ENCODE results near the gene KAT2B. TPM values are rescaled to one million over a fixed set of nuclear protein-coding genes. Genes with fewer than 3 reads are reported as not detected.

The KAT2B gene
- total RNA-seq, result 15.7 and 18.2 TPM in 2 replicates

DNA sequence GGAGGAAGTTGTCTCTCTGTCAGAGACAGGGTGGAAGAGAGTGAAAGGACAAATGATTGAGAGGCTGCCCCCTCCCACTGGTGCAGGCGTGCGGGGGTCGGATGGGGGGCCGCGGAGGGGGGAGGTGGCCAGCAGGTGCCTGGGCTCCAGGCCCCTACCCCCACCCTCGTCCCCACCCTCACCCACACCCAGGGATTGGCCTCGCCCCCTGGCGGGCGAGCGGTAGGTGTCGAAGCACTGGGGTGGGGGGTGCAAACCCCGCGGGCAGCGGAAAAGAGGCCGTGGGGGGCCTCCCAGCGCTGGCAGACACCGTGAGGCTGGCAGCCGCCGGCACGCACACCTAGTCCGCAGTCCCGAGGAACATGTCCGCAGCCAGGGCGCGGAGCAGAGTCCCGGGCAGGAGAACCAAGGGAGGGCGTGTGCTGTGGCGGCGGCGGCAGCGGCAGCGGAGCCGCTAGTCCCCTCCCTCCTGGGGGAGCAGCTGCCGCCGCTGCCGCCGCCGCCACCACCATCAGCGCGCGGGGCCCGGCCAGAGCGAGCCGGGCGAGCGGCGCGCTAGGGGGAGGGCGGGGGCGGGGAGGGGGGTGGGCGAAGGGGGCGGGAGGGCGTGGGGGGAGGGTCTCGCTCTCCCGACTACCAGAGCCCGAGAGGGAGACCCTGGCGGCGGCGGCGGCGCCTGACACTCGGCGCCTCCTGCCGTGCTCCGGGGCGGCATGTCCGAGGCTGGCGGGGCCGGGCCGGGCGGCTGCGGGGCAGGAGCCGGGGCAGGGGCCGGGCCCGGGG lies at the start of gene KAT2B:
KAT2B (plus strand) TSS at position 682 of the 783 bp plus-strand sequence; CDS start at position 714, 32 bp downstream.

GRCh38 chr3:20012164-20012563 lies 28.1 kb upstream of the KAT2B start, which contains the start of gene PP2D1:
TSS of gene PP2D1 (minus strand) at chr3:20012264. CDS start at chr3:20012072, 192 bp downstream.

DNA sequence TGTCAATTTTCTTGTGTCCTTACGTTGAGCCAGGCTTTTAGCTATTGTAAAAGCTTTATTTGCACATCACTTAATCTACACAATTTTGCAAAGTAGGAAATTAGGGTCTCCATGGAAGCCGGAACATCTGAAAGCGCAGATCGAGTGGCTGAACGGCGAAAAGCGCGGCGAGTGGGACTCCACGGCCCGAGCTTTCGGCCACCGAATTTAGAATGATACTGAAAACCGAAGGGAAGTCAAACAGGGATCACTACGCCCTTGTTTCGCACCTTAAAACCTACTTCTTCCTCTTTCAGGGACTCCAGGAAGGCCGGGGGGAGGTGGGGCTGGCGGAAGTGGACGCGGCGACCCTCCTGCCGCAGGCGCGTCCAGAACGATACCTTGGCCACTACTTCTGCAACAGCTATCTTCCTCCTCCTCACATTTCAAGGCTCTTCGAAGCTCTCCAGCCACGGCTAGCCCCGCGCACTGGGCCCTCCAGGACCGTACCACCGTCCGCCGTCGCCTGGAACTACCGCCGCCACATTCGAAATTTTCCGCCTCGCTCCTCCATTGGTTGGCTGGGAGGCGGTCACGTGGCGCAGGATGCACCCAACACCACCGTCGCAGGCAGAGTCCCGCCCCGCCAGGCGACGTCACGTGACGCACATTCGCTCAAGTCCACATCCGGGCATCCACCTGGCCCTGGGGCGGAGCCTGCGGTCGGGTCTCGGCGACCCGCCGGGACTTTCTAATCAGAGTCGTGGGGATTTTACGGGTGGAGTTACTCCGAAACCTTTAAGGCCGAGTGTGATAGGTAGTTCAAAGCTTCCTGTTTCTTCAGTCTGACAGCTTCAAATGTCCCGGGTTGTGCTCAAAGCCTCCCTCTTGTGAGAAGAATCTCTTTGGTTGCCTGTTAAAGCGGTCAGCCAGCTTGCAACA lies 145.7 kb downstream of the KAT2B start, which contains the start of gene SGO1:
SGO1 (minus strand) TSS at position 528 of the 921 bp plus-strand sequence. CDS start 2,179 bp downstream, outside the sequence.

Small RNA genes within 50 kb of the gene (small RNA-seq; reads per million reads assigned to genes)
- gene MIR3135A, result not detected
- not detected for gene RNU4-85P
- not detected for gene RPL39P18

Other genes starting within 250 kb of the KAT2B start
- 0.27 TPM in 1 of 2 replicates, not detected in the other for gene EFHB, start 106.2 kb upstream of the KAT2B start, total RNA-seq
- 113 and 127 TPM in 2 replicates for gene RAB5A, start 93.3 kb upstream of the KAT2B start, total RNA-seq
- gene PP2D1, start 28.2 kb upstream of the KAT2B start, total RNA-seq, result not detected in 2 replicates
- gene SGO1, start 145.8 kb downstream of the KAT2B start, total RNA-seq, result 16.4 and 26.0 TPM in 2 replicates

Data from thoracic aorta endothelial cell (primary cell).